HL-60 (cell line): ENCODE data around the gene MGAT4A.

Experiments
- DNase-seq, 2 experiments: peaks; one replicate each; pipeline ENCODE4 v3.0.0-alpha.2; 2010 to 2020; ENCODE audit warnings: low read depth in 1 of 2, low spot score in 1 of 2
- H3K27ac ChIP-seq: fragments of 250-450 bp; sonication (Bioruptor Pico); replicated peaks from 2 replicates; pipeline ENCODE4 v1.5.1; 2020; ENCODE audit warnings: mild to moderate bottlenecking, moderate library complexity
- H3K27me3 ChIP-seq: fragments of 250-450 bp; sonication (Bioruptor Pico); 2 replicates; pipeline ENCODE4 v1.5.1; 2021; ENCODE audit warnings: mild to moderate bottlenecking, moderate library complexity; ENCODE audit not compliant: insufficient read depth, poor library complexity, severe bottlenecking
- H3K4me3 ChIP-seq: replicated peaks from 2 replicates; pipeline ENCODE4 v1.5.1; 2011; ENCODE audit warnings: mild to moderate bottlenecking, control low read depth, low read length; ENCODE audit not compliant: insufficient read depth
- CTCF ChIP-seq: IDR thresholded peaks from one replicate; pipeline ENCODE4 v1.5.1; 2011; ENCODE audit warnings: low read length, control low read depth, inconsistent platforms; ENCODE audit not compliant: insufficient read depth
- GABPA ChIP-seq: IDR thresholded peaks from 2 replicates; pipeline ENCODE4 v1.6.1; 2012; ENCODE audit warnings: low read depth
- POLR2AphosphoS5 ChIP-seq: IDR thresholded peaks from 2 replicates; pipeline ENCODE4 v1.6.1; 2012; ENCODE audit warnings: low read depth
- SPI1 ChIP-seq: IDR thresholded peaks from 2 replicates; pipeline ENCODE4 v1.6.1; 2012; ENCODE audit warnings: low read depth, mild to moderate bottlenecking, borderline replicate concordance
- TF ChIP-seq, protein P1 (sequence below): IDR thresholded peaks from 2 replicates; pipeline ENCODE4 v1.6.1; 2012; ENCODE audit warnings: low read depth; ENCODE audit not compliant: insufficient replicate concordance

Gene MGAT4A

DNA sequence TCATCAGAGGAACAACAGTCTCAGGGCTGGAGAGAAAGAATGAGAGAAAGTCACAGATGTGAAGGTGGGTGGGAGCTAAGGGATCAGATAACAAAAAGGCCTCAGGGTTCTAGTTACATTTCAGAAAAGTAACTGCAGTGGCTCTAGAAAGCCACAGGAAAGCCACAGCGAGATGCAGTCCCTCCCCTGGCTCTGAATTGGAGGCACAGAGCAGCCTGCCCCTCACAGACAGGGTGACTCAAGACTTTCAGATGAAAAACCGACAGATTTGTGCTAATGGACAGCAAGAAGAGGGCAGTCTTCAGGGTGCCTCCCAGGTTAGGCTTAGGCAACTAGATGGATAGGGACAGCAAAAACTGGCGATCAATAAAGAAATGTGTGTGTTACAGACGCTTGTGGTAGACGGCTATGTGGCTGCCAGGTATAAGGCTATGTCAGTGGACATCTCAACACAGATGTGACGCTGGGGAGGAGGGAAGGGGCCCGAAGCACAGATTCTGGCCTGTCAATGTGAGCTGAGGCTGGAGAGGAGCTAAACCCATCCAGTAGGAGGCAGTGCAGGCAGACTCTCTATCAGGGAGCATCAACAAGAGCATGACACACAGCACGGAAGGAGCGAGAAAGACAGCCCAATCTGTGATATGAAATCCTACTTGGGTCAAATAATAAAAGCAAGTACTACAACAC, 96.4 kb downstream of the MGAT4A start:
- no peak overlapping the region for H3K4me3 ChIP-seq
- H3K27ac ChIP-seq = no peak overlapping the region
- H3K27me3 ChIP-seq = no peaks in the 10 kb centered on the region
- DNase-seq = no peak
- TF ChIP-seq GABPA (no peak), SPI1 (no peak), POLR2AphosphoS5 (no peak)

DNA sequence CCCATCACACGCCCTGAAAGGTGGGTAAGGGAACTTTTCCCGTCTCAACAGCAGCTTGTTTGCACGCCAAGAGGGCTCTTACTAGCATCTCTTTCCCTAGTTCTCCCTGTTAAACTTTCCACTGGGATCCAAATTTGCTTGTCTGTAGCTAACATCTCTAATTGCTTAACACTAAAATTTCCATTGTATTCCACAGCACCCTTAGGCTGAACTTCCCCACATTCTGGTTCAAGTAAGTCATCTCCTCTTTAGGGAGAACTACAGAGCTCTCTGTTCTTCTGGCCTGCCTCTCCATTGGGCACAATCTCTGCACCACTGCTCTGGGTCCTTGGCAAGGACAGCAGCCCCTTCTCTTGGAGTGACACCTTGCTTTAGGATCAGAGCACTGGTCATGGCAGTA, 98.6 kb downstream of the MGAT4A start:
- H3K27ac ChIP-seq = no peak overlapping the region

GRCh38 chr2:98623657-98624056, 107.3 kb downstream of the MGAT4A start:
- DNase-seq = peak in 1 of 2 experiments; percentile 48
- no peak overlapping the region for H3K4me3 ChIP-seq
- TF ChIP-seq, protein P1, sequence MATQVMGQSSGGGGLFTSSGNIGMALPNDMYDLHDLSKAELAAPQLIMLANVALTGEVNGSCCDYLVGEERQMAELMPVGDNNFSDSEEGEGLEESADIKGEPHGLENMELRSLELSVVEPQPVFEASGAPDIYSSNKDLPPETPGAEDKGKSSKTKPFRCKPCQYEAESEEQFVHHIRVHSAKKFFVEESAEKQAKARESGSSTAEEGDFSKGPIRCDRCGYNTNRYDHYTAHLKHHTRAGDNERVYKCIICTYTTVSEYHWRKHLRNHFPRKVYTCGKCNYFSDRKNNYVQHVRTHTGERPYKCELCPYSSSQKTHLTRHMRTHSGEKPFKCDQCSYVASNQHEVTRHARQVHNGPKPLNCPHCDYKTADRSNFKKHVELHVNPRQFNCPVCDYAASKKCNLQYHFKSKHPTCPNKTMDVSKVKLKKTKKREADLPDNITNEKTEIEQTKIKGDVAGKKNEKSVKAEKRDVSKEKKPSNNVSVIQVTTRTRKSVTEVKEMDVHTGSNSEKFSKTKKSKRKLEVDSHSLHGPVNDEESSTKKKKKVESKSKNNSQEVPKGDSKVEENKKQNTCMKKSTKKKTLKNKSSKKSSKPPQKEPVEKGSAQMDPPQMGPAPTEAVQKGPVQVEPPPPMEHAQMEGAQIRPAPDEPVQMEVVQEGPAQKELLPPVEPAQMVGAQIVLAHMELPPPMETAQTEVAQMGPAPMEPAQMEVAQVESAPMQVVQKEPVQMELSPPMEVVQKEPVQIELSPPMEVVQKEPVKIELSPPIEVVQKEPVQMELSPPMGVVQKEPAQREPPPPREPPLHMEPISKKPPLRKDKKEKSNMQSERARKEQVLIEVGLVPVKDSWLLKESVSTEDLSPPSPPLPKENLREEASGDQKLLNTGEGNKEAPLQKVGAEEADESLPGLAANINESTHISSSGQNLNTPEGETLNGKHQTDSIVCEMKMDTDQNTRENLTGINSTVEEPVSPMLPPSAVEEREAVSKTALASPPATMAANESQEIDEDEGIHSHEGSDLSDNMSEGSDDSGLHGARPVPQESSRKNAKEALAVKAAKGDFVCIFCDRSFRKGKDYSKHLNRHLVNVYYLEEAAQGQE = no peak
- TF ChIP-seq POLR2AphosphoS5 = no peak
- TF ChIP-seq CTCF = no peak
- TF ChIP-seq SPI1 = no peak
- H3K27ac ChIP-seq = peak overlapping the region; percentile 20; the same call in 1 of the 2 replicates
- H3K27me3 ChIP-seq = no peaks in the 10 kb centered on the region

More for the DNA sequence above, 98.6 kb downstream of the MGAT4A start:
- H3K27me3 ChIP-seq = no peaks in the 10 kb centered on the region
- H3K4me3 ChIP-seq = no peak overlapping the region
- TF ChIP-seq, protein P1 = no peak
- no peak for TF ChIP-seq SPI1
- no peak for TF ChIP-seq GABPA
- no peak for TF ChIP-seq CTCF
- DNase-seq = no peak

DNA sequence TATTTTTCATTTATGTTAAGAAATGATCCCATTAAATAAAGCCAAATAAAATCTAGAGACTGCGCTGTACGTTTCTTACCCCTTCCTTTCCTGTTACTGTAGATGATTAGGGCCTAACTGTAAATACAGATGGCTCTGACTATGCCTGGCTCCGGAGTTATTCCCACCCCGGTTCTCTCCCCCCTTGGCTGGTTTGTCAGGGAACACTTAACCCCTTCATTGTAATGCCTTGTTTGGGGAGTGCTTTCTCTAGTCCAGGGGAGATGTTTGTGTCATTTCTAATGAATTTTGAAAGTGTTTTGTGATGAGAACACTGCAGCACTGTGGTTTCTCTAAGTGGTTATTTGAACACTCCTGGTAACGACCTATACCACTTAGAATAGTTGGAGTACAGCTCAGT, 113.8 kb downstream of the MGAT4A start:
- TF ChIP-seq CTCF (no peak), POLR2AphosphoS5 (no peak), SPI1 (no peak), GABPA (no peak)
- H3K27me3 ChIP-seq = no peaks in the 10 kb centered on the region
- H3K27ac ChIP-seq = no peak overlapping the region
- no peak overlapping the region for H3K4me3 ChIP-seq
- no peak for DNase-seq
